HG02870 (cell line): ENCODE measurements around the gene TRIM4.

ENCODE experiments used
- ATAC-seq: cut with Tn5 transposase; IDR thresholded peaks from one replicate; pipeline ENCODE4 v1.9.1; 2021; ENCODE audit warnings: mild to moderate bottlenecking, moderate library complexity; ENCODE audit not compliant: unreplicated experiment

TRIM4 gene

DNA sequence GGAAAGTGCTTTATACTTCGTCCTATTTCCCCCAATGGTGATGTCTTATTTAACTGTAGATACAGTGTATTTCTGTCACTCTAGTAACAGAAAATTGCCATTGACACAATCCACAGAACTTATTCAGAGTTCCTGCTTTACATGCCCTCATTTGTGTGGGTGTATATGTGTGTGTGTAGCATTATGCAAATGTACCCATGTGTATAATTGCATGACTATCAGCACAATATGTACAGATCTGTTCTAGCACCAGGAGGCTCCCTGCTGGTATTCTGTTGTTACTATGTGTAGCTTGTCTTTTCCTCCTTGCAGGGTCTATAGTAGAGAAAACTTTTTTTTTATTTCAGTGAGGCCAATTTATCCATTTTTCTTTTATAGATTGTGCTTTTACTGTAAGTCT, 75.0 kb downstream of the TRIM4 start:
- no peak for ATAC-seq

GRCh38 chr7:99843808-99844207, 75.5 kb downstream of the TRIM4 start:
- no peak for ATAC-seq

GRCh38 chr7:99842926-99843325, 76.4 kb downstream of the TRIM4 start:
- no peak for ATAC-seq
